DOHH2 (cell line): ENCODE results near the gene TRIM10.

Experiments
- EZH2phosphoT487 ChIP-seq: fragments of 200-600 bp; sonication (generic); IDR thresholded peaks from 2 replicates; pipeline ENCODE4 v1.6.1; 2017; ENCODE audit warnings: borderline replicate concordance, mild to moderate bottlenecking, antibody characterized with exemption, low read length, moderate library complexity, mixed read lengths
- TF ChIP-seq, protein P1 (sequence below): fragments of 200-600 bp; sonication (generic); IDR thresholded peaks from one replicate; pipeline ENCODE4 v1.5.1; 2014; ENCODE audit warnings: antibody characterized with exemption, mild to moderate bottlenecking, low read depth, low read length; ENCODE audit not compliant: poor library complexity, severe bottlenecking

DNA sequence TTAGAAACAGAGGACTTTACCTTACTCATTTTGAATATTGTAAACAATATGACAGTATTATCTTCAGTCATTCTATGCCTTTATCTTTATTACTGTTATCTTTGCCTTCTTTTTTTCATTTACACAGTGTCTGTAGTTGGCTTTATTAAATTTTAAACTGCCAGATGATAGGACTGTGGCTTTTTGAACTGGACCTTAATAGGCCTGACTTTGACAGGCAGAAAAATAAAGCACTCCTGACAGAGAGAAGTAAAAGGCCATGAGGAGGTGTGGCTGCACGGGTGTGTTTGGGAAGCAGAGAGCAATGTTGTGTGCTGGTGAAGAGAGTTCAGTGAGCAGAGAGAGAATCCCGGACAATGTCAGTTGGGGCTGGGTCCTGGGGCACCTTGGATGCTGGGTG is 17.2 kb downstream of the TRIM10 start:
- TF ChIP-seq, protein P1, sequence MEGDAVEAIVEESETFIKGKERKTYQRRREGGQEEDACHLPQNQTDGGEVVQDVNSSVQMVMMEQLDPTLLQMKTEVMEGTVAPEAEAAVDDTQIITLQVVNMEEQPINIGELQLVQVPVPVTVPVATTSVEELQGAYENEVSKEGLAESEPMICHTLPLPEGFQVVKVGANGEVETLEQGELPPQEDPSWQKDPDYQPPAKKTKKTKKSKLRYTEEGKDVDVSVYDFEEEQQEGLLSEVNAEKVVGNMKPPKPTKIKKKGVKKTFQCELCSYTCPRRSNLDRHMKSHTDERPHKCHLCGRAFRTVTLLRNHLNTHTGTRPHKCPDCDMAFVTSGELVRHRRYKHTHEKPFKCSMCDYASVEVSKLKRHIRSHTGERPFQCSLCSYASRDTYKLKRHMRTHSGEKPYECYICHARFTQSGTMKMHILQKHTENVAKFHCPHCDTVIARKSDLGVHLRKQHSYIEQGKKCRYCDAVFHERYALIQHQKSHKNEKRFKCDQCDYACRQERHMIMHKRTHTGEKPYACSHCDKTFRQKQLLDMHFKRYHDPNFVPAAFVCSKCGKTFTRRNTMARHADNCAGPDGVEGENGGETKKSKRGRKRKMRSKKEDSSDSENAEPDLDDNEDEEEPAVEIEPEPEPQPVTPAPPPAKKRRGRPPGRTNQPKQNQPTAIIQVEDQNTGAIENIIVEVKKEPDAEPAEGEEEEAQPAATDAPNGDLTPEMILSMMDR = no peak
- no peak for TF ChIP-seq EZH2phosphoT487
